Measurements from ENCODE around the gene PLCB1.
A peak's percentile ranks its signal among the peaks of the same experiment; 100 is the strongest.

The PLCB1 gene

GRCh38 chr20:8764344-8764962 is 632.4 kb downstream of the PLCB1 start:
- TF ChIP-seq EZH2phosphoT487 (IDR thresholded peaks at IDR 0.05; ENCODE audit: borderline replicate concordance) (no peak), CTCF (conservative IDR thresholded peaks at IDR 0.05; ENCODE audit: low read length) (no peak)
- no peak overlapping the region for H2AFZ ChIP-seq (ENCODE audit: low read length)
- H3K4me3 ChIP-seq (ENCODE audit: low read length, poor library complexity, severe bottlenecking): peak overlapping the region; percentile 1
- H3K79me2 ChIP-seq (ENCODE audit: insufficient read depth, low read length): no peaks in the 10 kb centered on the region
- H3K4me1 ChIP-seq (ENCODE audit: insufficient read depth, low read length, poor library complexity, severe bottlenecking): peaks cover 24% of the 10 kb centered on the region
- peaks cover 9% of the 10 kb centered on the region; the same call in 1 of the 2 replicates for H3K36me3 ChIP-seq (ENCODE audit: insufficient read depth, low read length)
- H3K4me2 ChIP-seq (ENCODE audit: low read depth, low read length, poor library complexity, severe bottlenecking): peak overlapping the region; percentile 37
- H3F3A ChIP-seq (ENCODE audit: low read depth): no peaks in the 10 kb centered on the region
- H3K9ac ChIP-seq (ENCODE audit: low read depth, low read length, poor library complexity, severe bottlenecking): peak overlapping the region; percentile 6
- no peaks in the 10 kb centered on the region for H3K9me3 ChIP-seq (ENCODE audit: insufficient read depth, low read depth, low read length)
- H4K20me1 ChIP-seq (ENCODE audit: insufficient read depth, low read length, poor library complexity, severe bottlenecking): no peaks in the 10 kb centered on the region
- H3K9me2 ChIP-seq (replicated peaks; ENCODE audit: low read depth, low read length): no peaks in the 10 kb centered on the region
- no peaks in the 10 kb centered on the region for H3K27me3 ChIP-seq (ENCODE audit: insufficient read depth, low read length, poor library complexity, severe bottlenecking)

GRCh38 chr20:8766868-8767390 is 634.9 kb downstream of the PLCB1 start:
- Histone ChIP-seq H3F3A (ENCODE audit: low read depth) (no peaks in the 10 kb centered on the region), H3K4me1 (ENCODE audit: insufficient read depth, low read length, poor library complexity, severe bottlenecking) (peaks cover 24% of the 10 kb centered on the region), H3K4me2 (ENCODE audit: low read depth, low read length, poor library complexity, severe bottlenecking) (no peak overlapping the region), H3K9ac (ENCODE audit: low read depth, low read length, poor library complexity, severe bottlenecking) (no peak overlapping the region), H3K9me2 (replicated peaks; ENCODE audit: low read depth, low read length) (no peaks in the 10 kb centered on the region), H3K27me3 (ENCODE audit: insufficient read depth, low read length, poor library complexity, severe bottlenecking) (no peaks in the 10 kb centered on the region), H2AFZ (ENCODE audit: low read length) (no peak overlapping the region), H3K79me2 (ENCODE audit: insufficient read depth, low read length) (no peaks in the 10 kb centered on the region), H3K4me3 (ENCODE audit: low read length, poor library complexity, severe bottlenecking) (no peak overlapping the region), H3K9me3 (ENCODE audit: insufficient read depth, low read depth, low read length) (no peaks in the 10 kb centered on the region), H3K36me3 (ENCODE audit: insufficient read depth, low read length) (no peaks in the 10 kb centered on the region), H4K20me1 (ENCODE audit: insufficient read depth, low read length, poor library complexity, severe bottlenecking) (no peaks in the 10 kb centered on the region)
- TF ChIP-seq EZH2phosphoT487 (IDR thresholded peaks at IDR 0.05; ENCODE audit: borderline replicate concordance): no peak
- TF ChIP-seq CTCF (conservative IDR thresholded peaks at IDR 0.05; ENCODE audit: low read length): no peak

GRCh38 chr20:8774412-8774811 is 642.3 kb downstream of the PLCB1 start:
- Histone ChIP-seq H3K4me1 (ENCODE audit: insufficient read depth, low read length, poor library complexity, severe bottlenecking) (peaks cover 5% of the 10 kb centered on the region), H3K4me2 (ENCODE audit: low read depth, low read length, poor library complexity, severe bottlenecking) (no peak overlapping the region), H3K9ac (ENCODE audit: low read depth, low read length, poor library complexity, severe bottlenecking) (no peak overlapping the region), H3K9me2 (replicated peaks; ENCODE audit: low read depth, low read length) (no peaks in the 10 kb centered on the region), H4K20me1 (ENCODE audit: insufficient read depth, low read length, poor library complexity, severe bottlenecking) (no peaks in the 10 kb centered on the region), H3K27me3 (ENCODE audit: insufficient read depth, low read length, poor library complexity, severe bottlenecking) (no peaks in the 10 kb centered on the region), H3K36me3 (ENCODE audit: insufficient read depth, low read length) (peaks cover 9% of the 10 kb centered on the region; the same call in 1 of the 2 replicates), H3K79me2 (ENCODE audit: insufficient read depth, low read length) (no peaks in the 10 kb centered on the region), H3F3A (ENCODE audit: low read depth) (no peaks in the 10 kb centered on the region), H3K9me3 (ENCODE audit: insufficient read depth, low read depth, low read length) (no peaks in the 10 kb centered on the region), H3K4me3 (ENCODE audit: low read length, poor library complexity, severe bottlenecking) (no peak overlapping the region), H2AFZ (ENCODE audit: low read length) (no peak overlapping the region)
- TF ChIP-seq CTCF (conservative IDR thresholded peaks at IDR 0.05; ENCODE audit: low read length) (no peak), EZH2phosphoT487 (IDR thresholded peaks at IDR 0.05; ENCODE audit: borderline replicate concordance) (no peak)
